Measurements from ENCODE around the gene STK40.

- TF ChIP-seq POLR2A (IDR thresholded peaks at IDR 0.05) (no peak), POLR2AphosphoS5 (IDR thresholded peaks at IDR 0.05) (no peak)
- TF ChIP-seq, protein P1, sequence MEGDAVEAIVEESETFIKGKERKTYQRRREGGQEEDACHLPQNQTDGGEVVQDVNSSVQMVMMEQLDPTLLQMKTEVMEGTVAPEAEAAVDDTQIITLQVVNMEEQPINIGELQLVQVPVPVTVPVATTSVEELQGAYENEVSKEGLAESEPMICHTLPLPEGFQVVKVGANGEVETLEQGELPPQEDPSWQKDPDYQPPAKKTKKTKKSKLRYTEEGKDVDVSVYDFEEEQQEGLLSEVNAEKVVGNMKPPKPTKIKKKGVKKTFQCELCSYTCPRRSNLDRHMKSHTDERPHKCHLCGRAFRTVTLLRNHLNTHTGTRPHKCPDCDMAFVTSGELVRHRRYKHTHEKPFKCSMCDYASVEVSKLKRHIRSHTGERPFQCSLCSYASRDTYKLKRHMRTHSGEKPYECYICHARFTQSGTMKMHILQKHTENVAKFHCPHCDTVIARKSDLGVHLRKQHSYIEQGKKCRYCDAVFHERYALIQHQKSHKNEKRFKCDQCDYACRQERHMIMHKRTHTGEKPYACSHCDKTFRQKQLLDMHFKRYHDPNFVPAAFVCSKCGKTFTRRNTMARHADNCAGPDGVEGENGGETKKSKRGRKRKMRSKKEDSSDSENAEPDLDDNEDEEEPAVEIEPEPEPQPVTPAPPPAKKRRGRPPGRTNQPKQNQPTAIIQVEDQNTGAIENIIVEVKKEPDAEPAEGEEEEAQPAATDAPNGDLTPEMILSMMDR (IDR thresholded peaks at IDR 0.05) = no peak
Observed at GRCh38 chr1:36419569-36419968, 33.8 kb upstream of the STK40 start.
